ENCODE results near the gene PPARA. TPM values are rescaled to one million over a fixed set of nuclear protein-coding genes. Genes with fewer than 3 reads are reported as not detected.

The PPARA gene
- polyA plus RNA-seq, 1 of the 3 experiments (the other 2 are of a cell fraction): 4.5 TPM

DNA sequence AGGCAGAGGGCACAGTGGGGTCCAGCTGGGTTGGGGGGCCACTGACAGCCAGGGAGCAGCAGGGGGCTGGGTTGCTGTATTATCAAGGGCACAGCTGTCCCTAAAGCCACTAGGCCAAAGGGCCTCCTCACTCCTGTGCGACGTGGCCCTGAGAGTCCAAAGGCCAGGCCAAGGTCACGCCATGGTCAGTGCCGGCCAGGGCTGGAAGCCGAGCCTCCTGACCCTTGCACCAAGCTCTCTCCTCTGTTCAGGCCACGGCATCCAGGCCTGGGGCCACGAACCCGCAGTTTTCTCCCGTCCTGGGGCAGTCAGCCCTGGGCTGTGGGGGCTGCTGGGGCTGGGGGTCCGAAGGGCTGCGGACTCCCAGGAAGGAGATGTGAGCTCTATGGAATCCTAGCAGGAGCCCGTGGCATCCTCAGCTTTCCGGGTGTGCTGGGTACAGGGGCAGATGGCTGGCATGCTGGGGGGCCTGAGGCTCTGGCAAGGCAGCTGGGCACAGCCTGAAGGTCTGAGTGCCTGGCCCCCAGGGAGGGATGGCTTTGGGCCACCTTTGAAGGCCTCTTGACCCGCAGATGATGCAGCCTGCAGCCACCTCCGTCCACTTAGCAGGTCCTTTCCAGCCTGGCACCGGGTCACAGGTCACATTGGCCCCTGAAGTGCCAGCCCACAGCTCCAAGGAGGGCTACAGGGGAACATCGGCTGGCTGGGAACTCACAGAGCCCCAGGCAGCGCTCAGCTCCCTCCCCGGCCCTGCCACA, 17.3 kb upstream of the PPARA start:
- CTCF ChIA-PET: interaction anchor here (0.6 to 3.6 kb wide), 8 partner anchors 11 to 202 kb away, joined by 3 to 13 read pairs (median 4); no protein-coding TSS in a partner anchor
- TF ChIP-seq, protein P1, sequence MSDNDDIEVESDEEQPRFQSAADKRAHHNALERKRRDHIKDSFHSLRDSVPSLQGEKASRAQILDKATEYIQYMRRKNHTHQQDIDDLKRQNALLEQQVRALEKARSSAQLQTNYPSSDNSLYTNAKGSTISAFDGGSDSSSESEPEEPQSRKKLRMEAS (IDR thresholded peaks at IDR 0.05; ENCODE audit: low read depth): no peak
- TF ChIP-seq TCF12 (IDR thresholded peaks at IDR 0.05) (no peak), NRF1 (IDR thresholded peaks at IDR 0.05; ENCODE audit: low read depth, low read length) (no peak), GABPA (IDR thresholded peaks at IDR 0.05; ENCODE audit: low read depth) (no peak), GATA2 (CRISPR knock-in tag; IDR thresholded peaks at IDR 0.05) (no peak), CTCF (IDR thresholded peaks at IDR 0.05) (no peak), MXI1 (IDR thresholded peaks at IDR 0.05; ENCODE audit: low read depth, low read length) (no peak), FOSL2 (IDR thresholded peaks at IDR 0.05; ENCODE audit: borderline replicate concordance, low read depth) (no peak), POLR2AphosphoS5 (IDR thresholded peaks at IDR 0.05; ENCODE audit: low read depth, low read length) (no peak), USF2 (IDR thresholded peaks at IDR 0.05; ENCODE audit: borderline replicate concordance, low read depth, low read length) (no peak), SMC3 (IDR thresholded peaks at IDR 0.05; ENCODE audit: low read depth, low read length) (no peak), EP300 (IDR thresholded peaks at IDR 0.05; ENCODE audit: borderline replicate concordance in 1 of 2, low read depth in 1 of 2, low read length in 1 of 2) (no peak), MEF2A (IDR thresholded peaks at IDR 0.05; ENCODE audit: borderline replicate concordance, low read depth) (no peak), CHD2 (IDR thresholded peaks at IDR 0.05; ENCODE audit: low read length, partially characterized antibody) (no peak), NFIC (IDR thresholded peaks at IDR 0.05; ENCODE audit: borderline replicate concordance) (no peak), RCOR1 (IDR thresholded peaks at IDR 0.05; ENCODE audit: low read length) (no peak), RXRA (IDR thresholded peaks at IDR 0.05; ENCODE audit: borderline replicate concordance, low read depth) (no peak)
- TF ChIP-seq, protein P2, sequence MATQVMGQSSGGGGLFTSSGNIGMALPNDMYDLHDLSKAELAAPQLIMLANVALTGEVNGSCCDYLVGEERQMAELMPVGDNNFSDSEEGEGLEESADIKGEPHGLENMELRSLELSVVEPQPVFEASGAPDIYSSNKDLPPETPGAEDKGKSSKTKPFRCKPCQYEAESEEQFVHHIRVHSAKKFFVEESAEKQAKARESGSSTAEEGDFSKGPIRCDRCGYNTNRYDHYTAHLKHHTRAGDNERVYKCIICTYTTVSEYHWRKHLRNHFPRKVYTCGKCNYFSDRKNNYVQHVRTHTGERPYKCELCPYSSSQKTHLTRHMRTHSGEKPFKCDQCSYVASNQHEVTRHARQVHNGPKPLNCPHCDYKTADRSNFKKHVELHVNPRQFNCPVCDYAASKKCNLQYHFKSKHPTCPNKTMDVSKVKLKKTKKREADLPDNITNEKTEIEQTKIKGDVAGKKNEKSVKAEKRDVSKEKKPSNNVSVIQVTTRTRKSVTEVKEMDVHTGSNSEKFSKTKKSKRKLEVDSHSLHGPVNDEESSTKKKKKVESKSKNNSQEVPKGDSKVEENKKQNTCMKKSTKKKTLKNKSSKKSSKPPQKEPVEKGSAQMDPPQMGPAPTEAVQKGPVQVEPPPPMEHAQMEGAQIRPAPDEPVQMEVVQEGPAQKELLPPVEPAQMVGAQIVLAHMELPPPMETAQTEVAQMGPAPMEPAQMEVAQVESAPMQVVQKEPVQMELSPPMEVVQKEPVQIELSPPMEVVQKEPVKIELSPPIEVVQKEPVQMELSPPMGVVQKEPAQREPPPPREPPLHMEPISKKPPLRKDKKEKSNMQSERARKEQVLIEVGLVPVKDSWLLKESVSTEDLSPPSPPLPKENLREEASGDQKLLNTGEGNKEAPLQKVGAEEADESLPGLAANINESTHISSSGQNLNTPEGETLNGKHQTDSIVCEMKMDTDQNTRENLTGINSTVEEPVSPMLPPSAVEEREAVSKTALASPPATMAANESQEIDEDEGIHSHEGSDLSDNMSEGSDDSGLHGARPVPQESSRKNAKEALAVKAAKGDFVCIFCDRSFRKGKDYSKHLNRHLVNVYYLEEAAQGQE (IDR thresholded peaks at IDR 0.05; ENCODE audit: low read depth, low read length): no peak
- H3K9me3 ChIP-seq: no peaks in the 10 kb centered on the region
- no peaks in the 10 kb centered on the region for H3K79me2 ChIP-seq (ENCODE audit: insufficient read depth)
- DNase-seq: no peak
- WGBS (ENCODE audit: low lambda C conversion rate): 68% methylated on average over 11 of the region's 19 CpGs
- H3F3A ChIP-seq (replicated peaks; ENCODE audit: insufficient read depth): no peaks in the 10 kb centered on the region
- H3K4me3 ChIP-seq (ENCODE audit: low read depth in 2 of 2, low read length in 1 of 2): no peak overlapping the region
- no peak overlapping the region for H3K4me2 ChIP-seq
- no peak overlapping the region for H3K9ac ChIP-seq
- H3K9me2 ChIP-seq: no peaks in the 10 kb centered on the region
- no peak overlapping the region for H2AFZ ChIP-seq (ENCODE audit: low read depth)
- H3K27ac ChIP-seq (ENCODE audit: low read depth in 2 of 2, low read length in 1 of 2): no peak overlapping the region
- no peaks in the 10 kb centered on the region for H3K36me3 ChIP-seq (replicated peaks in 1 of 2; ENCODE audit: control insufficient read depth in 1 of 2, insufficient read depth in 2 of 2, low read length in 1 of 2)
- no peaks in the 10 kb centered on the region for H3K27me3 ChIP-seq (ENCODE audit: insufficient read depth)
- H4K20me1 ChIP-seq (ENCODE audit: insufficient read depth): no peaks in the 10 kb centered on the region
- POLR2A ChIA-PET: no interaction called here
- peaks cover 0 to 7% of the 10 kb centered on the region in 2 experiments; a peak in 1 of 4 replicates for H3K4me1 ChIP-seq (ENCODE audit: control insufficient read depth in 1 of 2, insufficient read depth in 2 of 2, low read depth in 1 of 2, low read length in 1 of 2)
